Endothelial cell of umbilical vein (primary cell): ENCODE measurements around the gene ZFAND6.

Source experiments
- CTCF ChIP-seq, 2 donors: IDR thresholded peaks; 1 replicate in 1 of 2; 2 replicates in 1 of 2; pipeline ENCODE4 v1.5.1; 2011; ENCODE audit warnings: low read length in 2 of 2, mild to moderate bottlenecking in 2 of 2, moderate library complexity in 2 of 2, control low read depth in 1 of 2, inconsistent platforms in 1 of 2, low read depth in 1 of 2; ENCODE audit not compliant: insufficient read depth in 1 of 2; ENCODE audit errors: extremely low read depth in 1 of 2
- JUN ChIP-seq: IDR thresholded peaks from 2 replicates; pipeline ENCODE4 v1.6.1; 2011; ENCODE audit warnings: borderline replicate concordance, low read depth; ENCODE audit not compliant: insufficient read length, insufficient read depth
- MYC ChIP-seq: IDR thresholded peaks from one replicate; pipeline ENCODE4 v1.6.1; 2011; ENCODE audit warnings: mild to moderate bottlenecking, low read depth, low read length
- POLR2A ChIP-seq: IDR thresholded peaks from 2 replicates; pipeline ENCODE4 v1.6.1; 2012; ENCODE audit warnings: low read depth, mild to moderate bottlenecking, control low read depth, low read length
- POLR2AphosphoS5 ChIP-seq: IDR thresholded peaks from 2 replicates; pipeline ENCODE4 v1.6.1; 2012; ENCODE audit warnings: low read depth, mild to moderate bottlenecking, control low read depth, low read length, moderate library complexity; ENCODE audit not compliant: insufficient read depth

- TF ChIP-seq CTCF (IDR thresholded peaks at IDR 0.05; ENCODE audit: extremely low read depth in 1 of 2, insufficient read depth in 1 of 2, low read depth in 1 of 2, low read length in 2 of 2) = no peak
- no peak for TF ChIP-seq POLR2AphosphoS5
- no peak for TF ChIP-seq JUN
- TF ChIP-seq POLR2A = no peak
- no peak for TF ChIP-seq MYC
Measured at GRCh38 chr15:80141916-80142598, 82.6 kb downstream of the ZFAND6 start.
